T-cell (primary cell): ENCODE results near the gene SP140L. TPM values are rescaled to one million over a fixed set of nuclear protein-coding genes. Genes with fewer than 3 reads are reported as not detected.
A peak's percentile ranks its signal among the peaks of the same experiment; 100 is the strongest.

Experiments
- ATAC-seq, 4 experiments: fragments of 200-7000 bp in 3 of 4; fragments of 150-1000 bp in 1 of 4; cut with Tn5 transposase; replicated peaks in 1 of 4; 1 replicate in 3 of 4; 2 replicates in 1 of 4; pipeline ENCODE4 v1.10.0; 2021; ENCODE audit warnings: moderate library complexity in 3 of 4, mild to moderate bottlenecking in 2 of 4, moderate number of reproducible peaks in 1 of 4
- CTCF ChIA-PET, 2 donors: fragments of 300-600 bp; sonication (Branson Sonifier 250); formaldehyde crosslinking; loops; one replicate each; lab custom pipeline; 2022; ENCODE audit warnings: antibody characterized with exemption in 2 of 2; lab: Charles Lee
- POLR2A ChIA-PET, 2 donors: fragments of 300-600 bp; sonication (Branson Sonifier 250); formaldehyde crosslinking; loops; one replicate each; lab custom pipeline; 2022; ENCODE audit warnings: antibody characterized with exemption in 2 of 2; lab: Charles Lee
- DNase-seq, 35 experiments: peaks; one replicate each; pipeline versions ENCODE4 v3.0.0 to v3.0.0-alpha.2; 2013 to 2023
- H3K27ac ChIP-seq: one replicate; pipeline ENCODE4 v1.5.1; 2013; ENCODE audit warnings: low read length
- H3K27me3 ChIP-seq, 2 experiments: replicated peaks in 1 of 2; 1 replicate in 1 of 2; 2 replicates in 1 of 2; pipeline versions ENCODE4 v1.6.1 to v1.7.0; 2013; ENCODE audit warnings: low read length in 1 of 2, mixed read lengths in 1 of 2; ENCODE audit not compliant: control insufficient read depth in 2 of 2, insufficient read depth in 2 of 2; ENCODE audit errors: extremely low read depth in 1 of 2
- H3K36me3 ChIP-seq, 2 donors: 1 replicate in 1 of 2; 2 replicates in 1 of 2; pipeline versions ENCODE4 v1.6.1 to v1.7.0; 2013; ENCODE audit warnings: low read length in 1 of 2; ENCODE audit not compliant: control insufficient read depth in 2 of 2, insufficient read depth in 1 of 2; ENCODE audit errors: extremely low read depth in 1 of 2
- H3K4me1 ChIP-seq, 2 experiments: 1 replicate in 1 of 2; 2 replicates in 1 of 2; pipeline versions ENCODE4 v1.6.1 to v1.7.0; 2013; ENCODE audit warnings: low read length in 2 of 2, mixed read lengths in 1 of 2; ENCODE audit not compliant: insufficient read depth in 2 of 2, control insufficient read depth in 1 of 2; ENCODE audit errors: extremely low read depth in 1 of 2
- H3K4me3 ChIP-seq, 2 donors: 1 replicate in 1 of 2; 2 replicates in 1 of 2; pipeline versions ENCODE4 v1.5.1 to v1.7.0; 2013; ENCODE audit warnings: mild to moderate bottlenecking in 2 of 2, low read length in 1 of 2, moderate library complexity in 1 of 2; ENCODE audit not compliant: control insufficient read depth in 1 of 2; ENCODE audit errors: extremely low read depth in 1 of 2
- H3K9me3 ChIP-seq: 2 replicates; pipeline ENCODE4 v1.7.0; 2013
- H3K27ac Mint-ChIP-seq, 2 donors: one replicate each; pipeline ENCODE4 v1.8.0; 2020 to 2021; ENCODE audit warnings: mild to moderate bottlenecking in 2 of 2, mixed read lengths in 2 of 2
- H3K27me3 Mint-ChIP-seq, 2 donors: one replicate each; pipeline ENCODE4 v1.8.0; 2021 to 2022; ENCODE audit warnings: mixed read lengths in 2 of 2
- H3K36me3 Mint-ChIP-seq: one replicate; pipeline ENCODE4 v1.8.0; 2021; ENCODE audit warnings: mixed read lengths
- H3K4me1 Mint-ChIP-seq, 3 donors: one replicate each; pipeline ENCODE4 v1.8.0; 2020 to 2022; ENCODE audit warnings: mixed read lengths in 3 of 3, mild to moderate bottlenecking in 1 of 3
- H3K4me3 Mint-ChIP-seq, 3 donors: one replicate each; pipeline ENCODE4 v1.8.0; 2020 to 2022; ENCODE audit warnings: mild to moderate bottlenecking in 3 of 3, mixed read lengths in 3 of 3, moderate library complexity in 3 of 3
- H3K9me3 Mint-ChIP-seq, 3 donors: one replicate each; pipeline ENCODE4 v1.8.0; 2020 to 2022; ENCODE audit warnings: mixed read lengths in 3 of 3
- WGBS: methylation state at CpG from one replicate; pipeline ENCODE4 v1.1.5; 2013; ENCODE audit warnings: missing lambda C conversion rate; ENCODE audit not compliant: insufficient coverage; 5-methylcytosine and 5-hydroxymethylcytosine counted together
- total RNA-seq, 35 experiments: library from RNA in 6 of 35; stranded (reverse) in 6 of 35; fragments of 120-200 nt in 1 of 35; gene quantifications; one replicate each; pipeline versions ENCODE4 v1.2.1 to v1.2.4 and lab custom pipeline; 2013 to 2026

SP140L gene
- total RNA-seq, 5 donors from 2014 or later (not counting 1 experiment from before 2014, with no cell fraction given) = 80.8 to 104 (median 82.0) TPM

GRCh38 chr2:230441227-230441897, 114.4 kb downstream of the SP140L start:
- Histone ChIP-seq H3K4me3 (peak overlapping the region in 1 of 2 donors; percentile 27), H3K9me3 (peaks cover 2% of the 10 kb centered on the region), H3K36me3 (peaks cover 4 to 39% of the 10 kb centered on the region in 2 donors), H3K27ac (peak overlapping the region; percentile 77), H3K4me1 (peaks cover 3 to 19% of the 10 kb centered on the region in 2 experiments), H3K27me3 (no peaks in the 10 kb centered on the region)
- ChIA-PET CTCF (no interaction called here), POLR2A (interaction anchor here in 1 of 2 donors (0.6 kb wide), 1 partner anchor 221 kb away, joined by 3 read pairs; the partner anchor contains the start of gene SP110)
- peak overlapping the region; percentile 35 to 61 (median 54) for H3K4me3 Mint-ChIP-seq
- H3K9me3 Mint-ChIP-seq = peaks cover 2% of the 10 kb centered on the region in 3 donors
- H3K4me1 Mint-ChIP-seq = peaks cover 46 to 67% (median 64%) of the 10 kb centered on the region in 3 donors
- ATAC-seq (peak; percentile 82 to 94 (median 90)), DNase-seq (peak in 28 of 35 experiments; percentile 5 to 67 (median 26))
- no CpG with 5 or more reads among the region's 4 CpGs for WGBS
- peaks cover 57% of the 10 kb centered on the region for H3K36me3 Mint-ChIP-seq
- no peaks in the 10 kb centered on the region for H3K27me3 Mint-ChIP-seq
- peak overlapping the region; percentile 85 to 91 for H3K27ac Mint-ChIP-seq

- peaks cover 65 to 82% (median 81%) of the 10 kb centered on the region in 3 donors for H3K4me1 Mint-ChIP-seq
- H3K27me3 Mint-ChIP-seq = no peaks in the 10 kb centered on the region
- CTCF ChIA-PET = no interaction called here
- peak overlapping the region in 1 of 2 donors; percentile 63 for H3K27ac Mint-ChIP-seq
- Histone ChIP-seq H3K9me3 (no peaks in the 10 kb centered on the region), H3K4me1 (peaks cover 16 to 28% of the 10 kb centered on the region in 2 experiments), H3K36me3 (peaks cover 9 to 58% of the 10 kb centered on the region in 2 donors), H3K4me3 (no peak overlapping the region), H3K27me3 (no peaks in the 10 kb centered on the region), H3K27ac (no peak overlapping the region)
- peaks cover 58% of the 10 kb centered on the region for H3K36me3 Mint-ChIP-seq
- H3K4me3 Mint-ChIP-seq = no peak overlapping the region
- ATAC-seq (no peak), DNase-seq (no peak)
- POLR2A ChIA-PET = no interaction called here
- WGBS = no CpG with 5 or more reads among the region's 2 CpGs
- H3K9me3 Mint-ChIP-seq = no peaks in the 10 kb centered on the region
These were observed 116.5 kb downstream of the SP140L start for GRCh38 chr2:230443541-230443940.

- WGBS = no CpG with 5 or more reads among the region's 2 CpGs
- peak overlapping the region in 1 of 2 donors; percentile 29 for H3K27ac Mint-ChIP-seq
- peaks cover 14 to 70% of the 10 kb centered on the region in 2 donors for H3K36me3 ChIP-seq
- ATAC-seq (no peak), DNase-seq (no peak)
- H3K36me3 Mint-ChIP-seq = peaks cover 58% of the 10 kb centered on the region
- H3K27me3 ChIP-seq = no peaks in the 10 kb centered on the region
- H3K27me3 Mint-ChIP-seq = no peaks in the 10 kb centered on the region
- H3K9me3 ChIP-seq = no peaks in the 10 kb centered on the region
- H3K4me3 Mint-ChIP-seq = no peak overlapping the region
- CTCF ChIA-PET = no interaction called here
- POLR2A ChIA-PET = no interaction called here
- H3K4me3 ChIP-seq = no peak overlapping the region
- peaks cover 65 to 80% (median 79%) of the 10 kb centered on the region in 3 donors for H3K4me1 Mint-ChIP-seq
- no peaks in the 10 kb centered on the region for H3K9me3 Mint-ChIP-seq
- H3K27ac ChIP-seq = no peak overlapping the region
- peaks cover 23 to 24% of the 10 kb centered on the region in 2 experiments for H3K4me1 ChIP-seq
These were observed 117.8 kb downstream of the SP140L start for GRCh38 chr2:230444832-230445231.

GRCh38 chr2:230447036-230447435, 120.0 kb downstream of the SP140L start:
- H3K4me1 Mint-ChIP-seq = peaks cover 55 to 79% (median 78%) of the 10 kb centered on the region in 3 donors
- no peaks in the 10 kb centered on the region for H3K27me3 Mint-ChIP-seq
- Histone ChIP-seq H3K9me3 (no peaks in the 10 kb centered on the region), H3K4me3 (no peak overlapping the region), H3K27ac (peak overlapping the region; percentile 66), H3K4me1 (peaks cover 14 to 23% of the 10 kb centered on the region in 2 experiments), H3K27me3 (no peaks in the 10 kb centered on the region), H3K36me3 (peaks cover 17 to 91% of the 10 kb centered on the region in 2 donors)
- no peaks in the 10 kb centered on the region for H3K9me3 Mint-ChIP-seq
- peaks cover 76% of the 10 kb centered on the region for H3K36me3 Mint-ChIP-seq
- 100% methylated on average over 2 of the region's 7 CpGs for WGBS
- no peak for ATAC-seq
- CTCF ChIA-PET = interaction anchor here in 1 of 2 donors (0.6 kb wide), 1 partner anchor 122 kb away, joined by 3 read pairs; no protein-coding TSS in a partner anchor
- peak overlapping the region; percentile 88 to 92 for H3K27ac Mint-ChIP-seq
- DNase-seq = no peak
- POLR2A ChIA-PET = no interaction called here
- H3K4me3 Mint-ChIP-seq = no peak overlapping the region

- peaks cover 9 to 23% of the 10 kb centered on the region in 2 experiments for H3K4me1 ChIP-seq
- H3K4me3 ChIP-seq = no peak overlapping the region
- H3K27me3 ChIP-seq = no peaks in the 10 kb centered on the region
- H3K36me3 ChIP-seq = peaks cover 17 to 94% of the 10 kb centered on the region in 2 donors
- WGBS = 61% methylated on average over 3 of the region's 8 CpGs
- peak overlapping the region; percentile 16 to 31 (median 22) for H3K4me3 Mint-ChIP-seq
- H3K36me3 Mint-ChIP-seq = peaks cover 78% of the 10 kb centered on the region
- no peaks in the 10 kb centered on the region for H3K9me3 ChIP-seq
- DNase-seq (peak in 12 of 35 experiments; percentile 7 to 61 (median 16)), ATAC-seq (peak; percentile 50 to 89 (median 72))
- no peaks in the 10 kb centered on the region for H3K9me3 Mint-ChIP-seq
- peak overlapping the region; percentile 66 for H3K27ac ChIP-seq
- CTCF ChIA-PET = interaction anchor here (0.6 to 1.0 kb wide), 3 partner anchors 32 to 122 kb away, joined by 3 read pairs; partner anchors contain the start of gene SP100 (in 1 of the 2)
- POLR2A ChIA-PET = interaction anchor here in 1 of 2 donors (0.5 kb wide), 1 partner anchor 153 kb away, joined by 4 read pairs; no protein-coding TSS in a partner anchor
- H3K4me1 Mint-ChIP-seq = peaks cover 53 to 76% (median 75%) of the 10 kb centered on the region in 3 donors
- peak overlapping the region; percentile 88 to 92 for H3K27ac Mint-ChIP-seq
- no peaks in the 10 kb centered on the region for H3K27me3 Mint-ChIP-seq
These were observed 120.8 kb downstream of the SP140L start for GRCh38 chr2:230447455-230448451.
